GM19452 (cell line): ENCODE data around the gene NTS.

Experiments used
- ATAC-seq: cut with Tn5 transposase; IDR thresholded peaks from one replicate; pipeline ENCODE4 v1.9.1; 2021; ENCODE audit not compliant: unreplicated experiment

Gene NTS

DNA sequence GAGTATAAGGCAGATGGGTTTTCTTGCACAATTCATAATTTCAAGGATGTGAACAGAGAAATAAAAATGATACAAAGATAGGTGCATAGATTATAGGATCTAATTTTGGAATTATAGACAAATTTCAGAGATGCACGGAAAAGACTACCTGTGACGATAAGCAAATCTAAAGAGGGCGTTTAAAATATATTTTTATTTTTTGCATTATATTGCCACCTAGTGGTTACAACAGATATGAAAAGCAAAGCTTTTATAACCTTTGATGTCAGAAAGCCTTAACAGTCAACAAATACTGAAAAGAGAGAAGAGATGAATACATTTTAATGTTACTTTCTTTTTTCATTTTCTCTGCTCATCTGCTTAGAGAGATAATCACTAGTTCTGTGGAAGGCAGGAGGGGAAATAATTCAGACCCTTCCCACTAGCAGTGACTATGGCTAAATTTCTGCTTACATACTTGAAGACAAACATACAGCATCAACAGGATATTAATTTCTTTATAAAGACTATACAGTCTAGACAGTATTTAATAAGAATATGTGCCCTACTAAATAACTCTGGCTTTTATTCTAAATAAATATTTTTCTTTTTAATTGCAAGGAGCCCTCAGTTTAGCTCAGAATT lies 46.3 kb downstream of the NTS start:
- peak; percentile 77 for ATAC-seq

DNA sequence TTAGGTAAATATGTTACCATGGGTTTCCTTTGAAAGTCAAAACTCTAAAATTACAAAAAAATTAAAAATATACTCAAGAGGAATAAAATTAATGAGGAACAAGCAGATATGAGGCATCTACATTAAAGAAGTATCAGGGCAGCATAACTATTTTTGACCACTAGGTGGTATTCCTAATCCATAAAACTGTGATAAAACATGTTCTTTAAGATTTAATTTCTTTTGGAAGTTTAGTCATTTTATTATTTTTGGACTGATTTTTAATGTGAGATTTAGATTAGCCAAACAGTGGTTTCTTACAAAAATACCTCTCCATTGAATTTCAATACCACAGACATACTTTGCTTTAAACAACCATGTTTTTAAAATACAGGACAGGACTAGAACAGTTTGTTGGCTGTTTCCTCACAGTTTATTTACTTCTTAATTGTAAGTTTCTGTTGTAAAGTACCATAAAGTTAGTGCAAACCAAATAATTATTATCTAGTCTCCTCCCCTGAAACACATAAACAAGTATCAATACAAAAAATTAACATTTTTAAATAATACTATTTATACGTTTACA lies 49.8 kb downstream of the NTS start:
- ATAC-seq, result no peak

DNA sequence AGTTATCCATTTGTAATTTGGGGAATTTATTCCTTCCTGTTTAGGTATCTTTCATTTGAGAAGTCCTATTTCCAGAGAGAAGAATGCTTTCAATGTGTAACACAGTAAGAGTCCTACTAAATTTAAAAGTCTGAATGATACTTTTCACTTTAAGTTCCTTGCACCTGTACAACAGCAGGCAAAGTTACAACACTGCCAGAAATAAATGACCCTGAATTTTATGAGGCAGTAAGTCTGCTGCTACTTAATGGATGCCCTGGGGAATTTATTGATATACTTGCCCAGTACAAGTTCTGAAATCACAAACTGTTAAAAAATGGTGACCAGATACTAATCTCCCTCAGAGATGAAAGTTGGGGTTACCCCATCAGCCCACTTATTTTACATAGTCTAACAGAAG lies 53.1 kb downstream of the NTS start:
- ATAC-seq, result no peak
